ENCODE measurements around the gene L2HGDH. TPM values are rescaled to one million over a fixed set of nuclear protein-coding genes. Genes with fewer than 3 reads are reported as not detected.

Gene L2HGDH
- total RNA-seq, 1 experiment from 2014 or later = 25.0 TPM

- no peak overlapping the region for H3K4me3 Mint-ChIP-seq (ENCODE audit: unreplicated experiment)
- no TSS peak for BruUV-seq (replicated peaks)
- POLR2A ChIA-PET = no interaction called here
Measured at GRCh38 chr14:50254248-50254647, 57.8 kb downstream of the L2HGDH start.

GRCh38 chr14:50249136-50249775 lies 62.8 kb downstream of the L2HGDH start:
- Mint-ChIP-seq H3K4me1 (ENCODE audit: low read depth, unreplicated experiment) (no peaks in the 10 kb centered on the region), H3K9me3 (ENCODE audit: unreplicated experiment) (no peaks in the 10 kb centered on the region), H3K4me3 (ENCODE audit: unreplicated experiment) (no peak overlapping the region), H3K27me3 (ENCODE audit: insufficient read depth, unreplicated experiment) (no peaks in the 10 kb centered on the region), H3K36me3 (ENCODE audit: insufficient read depth, unreplicated experiment) (no peaks in the 10 kb centered on the region), H3K27ac (ENCODE audit: unreplicated experiment) (no peak overlapping the region)
- intact Hi-C loops (cut with micrococcal nuclease; ENCODE audit: unreplicated experiment) = no loop called here
- POLR2A ChIA-PET = no interaction called here
- Histone ChIP-seq H3K9me3 (no peaks in the 10 kb centered on the region), H3K36me3 (ENCODE audit: control insufficient read depth, insufficient read depth, low read length) (no peaks in the 10 kb centered on the region), H3K27me3 (replicated peaks; ENCODE audit: control insufficient read depth, insufficient read depth, low read length) (no peaks in the 10 kb centered on the region), H3K4me1 (no peaks in the 10 kb centered on the region), H3K4me3 (ENCODE audit: low read depth, low read length) (no peak overlapping the region)
- DNase-seq = no peak
- TF ChIP-seq CTCF (IDR thresholded peaks at IDR 0.05; ENCODE audit: insufficient read depth in 1 of 2, low read depth in 1 of 2, low read length in 1 of 2, severe bottlenecking in 1 of 2, unreplicated experiment in 1 of 2) = no peak
- CTCF ChIA-PET = no interaction called here
- BruUV-seq (replicated peaks) = no TSS peak

More at GRCh38 chr14:50254248-50254647, 57.8 kb downstream of the L2HGDH start:
- H3K9me3 ChIP-seq = no peaks in the 10 kb centered on the region
- TF ChIP-seq CTCF (IDR thresholded peaks at IDR 0.05; ENCODE audit: insufficient read depth in 1 of 2, low read depth in 1 of 2, low read length in 1 of 2, severe bottlenecking in 1 of 2, unreplicated experiment in 1 of 2) = no peak
- H3K4me1 ChIP-seq = no peaks in the 10 kb centered on the region
- DNase-seq = no peak
- peaks cover 9% of the 10 kb centered on the region for H3K36me3 Mint-ChIP-seq (ENCODE audit: insufficient read depth, unreplicated experiment)
- no peaks in the 10 kb centered on the region for H3K27me3 ChIP-seq (replicated peaks; ENCODE audit: control insufficient read depth, insufficient read depth, low read length)
- CTCF ChIA-PET = no interaction called here
- H3K27me3 Mint-ChIP-seq (ENCODE audit: insufficient read depth, unreplicated experiment) = no peaks in the 10 kb centered on the region
- H3K4me1 Mint-ChIP-seq (ENCODE audit: low read depth, unreplicated experiment) = no peaks in the 10 kb centered on the region
- H3K9me3 Mint-ChIP-seq (ENCODE audit: unreplicated experiment) = no peaks in the 10 kb centered on the region
- no peak overlapping the region for H3K27ac Mint-ChIP-seq (ENCODE audit: unreplicated experiment)
- H3K4me3 ChIP-seq (ENCODE audit: low read depth, low read length) = no peak overlapping the region
- intact Hi-C loops (cut with micrococcal nuclease; ENCODE audit: unreplicated experiment) = no loop called here
- H3K36me3 ChIP-seq (ENCODE audit: control insufficient read depth, insufficient read depth, low read length) = no peaks in the 10 kb centered on the region

GRCh38 chr14:50247245-50247644 lies 64.8 kb downstream of the L2HGDH start:
- H3K9me3 Mint-ChIP-seq (ENCODE audit: unreplicated experiment) = no peaks in the 10 kb centered on the region
- no peaks in the 10 kb centered on the region for H3K27me3 Mint-ChIP-seq (ENCODE audit: insufficient read depth, unreplicated experiment)
- Histone ChIP-seq H3K4me3 (ENCODE audit: low read depth, low read length) (no peak overlapping the region), H3K27me3 (replicated peaks; ENCODE audit: control insufficient read depth, insufficient read depth, low read length) (no peaks in the 10 kb centered on the region), H3K9me3 (no peaks in the 10 kb centered on the region), H3K36me3 (ENCODE audit: control insufficient read depth, insufficient read depth, low read length) (no peaks in the 10 kb centered on the region), H3K4me1 (no peaks in the 10 kb centered on the region)
- H3K4me1 Mint-ChIP-seq (ENCODE audit: low read depth, unreplicated experiment) = no peaks in the 10 kb centered on the region
- no peak overlapping the region for H3K27ac Mint-ChIP-seq (ENCODE audit: unreplicated experiment)
- no peak for DNase-seq
- BruUV-seq (replicated peaks) = no TSS peak
- no peaks in the 10 kb centered on the region for H3K36me3 Mint-ChIP-seq (ENCODE audit: insufficient read depth, unreplicated experiment)
- POLR2A ChIA-PET = no interaction called here
- CTCF ChIA-PET = no interaction called here
- H3K4me3 Mint-ChIP-seq (ENCODE audit: unreplicated experiment) = no peak overlapping the region
- no peak for TF ChIP-seq CTCF (IDR thresholded peaks at IDR 0.05; ENCODE audit: insufficient read depth in 1 of 2, low read depth in 1 of 2, low read length in 1 of 2, severe bottlenecking in 1 of 2, unreplicated experiment in 1 of 2)
- intact Hi-C loops (cut with micrococcal nuclease; ENCODE audit: unreplicated experiment) = no loop called here
